NCI-H526 (cell line): Measurements from ENCODE around the gene FCGR2B.
"Not testable (repeated sequence)": the region's sequence is repeated elsewhere in the genome, so short reads cannot be mapped to it uniquely, and the experiment has no call there.

Experiments
- DNase-seq, 2 experiments: peaks; one replicate each; lab custom pipeline; 2025; lab: John Stamatoyannopoulos, UW

The FCGR2B gene

DNA sequence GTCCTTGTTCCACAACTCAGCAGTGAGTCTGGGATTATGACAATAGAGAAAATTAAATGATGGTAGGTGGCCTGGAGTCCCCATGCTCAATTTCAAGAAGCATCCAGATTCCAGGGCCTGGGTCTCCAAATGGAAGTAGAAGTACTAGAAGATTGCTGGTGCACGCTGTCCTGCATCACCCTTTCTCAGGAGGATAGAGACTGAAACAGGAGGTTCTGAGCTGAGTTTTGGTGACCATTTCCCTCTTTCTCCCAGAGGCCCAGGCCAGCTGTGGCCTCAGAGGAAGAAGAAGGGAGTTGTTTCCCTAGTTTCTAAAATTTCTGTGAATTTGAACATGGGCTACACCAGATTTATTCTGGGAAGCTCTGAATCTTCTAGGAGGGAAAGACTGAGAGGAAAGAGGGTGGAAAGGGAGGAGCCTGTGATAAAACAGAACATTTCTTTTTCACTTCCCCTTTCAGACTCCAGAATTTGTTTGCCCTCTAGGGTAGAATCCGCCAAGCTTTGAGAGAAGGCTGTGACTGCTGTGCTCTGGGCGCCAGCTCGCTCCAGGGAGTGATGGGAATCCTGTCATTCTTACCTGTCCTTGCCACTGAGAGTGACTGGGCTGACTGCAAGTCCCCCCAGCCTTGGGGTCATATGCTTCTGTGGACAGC, at the start of gene FCGR2B:
Gene FCGR2B (plus strand): TSS at position 460 of the 656 bp plus-strand sequence. CDS start 99 bp downstream, at position 559.
- not testable (repeated sequence) for DNase-seq

DNA sequence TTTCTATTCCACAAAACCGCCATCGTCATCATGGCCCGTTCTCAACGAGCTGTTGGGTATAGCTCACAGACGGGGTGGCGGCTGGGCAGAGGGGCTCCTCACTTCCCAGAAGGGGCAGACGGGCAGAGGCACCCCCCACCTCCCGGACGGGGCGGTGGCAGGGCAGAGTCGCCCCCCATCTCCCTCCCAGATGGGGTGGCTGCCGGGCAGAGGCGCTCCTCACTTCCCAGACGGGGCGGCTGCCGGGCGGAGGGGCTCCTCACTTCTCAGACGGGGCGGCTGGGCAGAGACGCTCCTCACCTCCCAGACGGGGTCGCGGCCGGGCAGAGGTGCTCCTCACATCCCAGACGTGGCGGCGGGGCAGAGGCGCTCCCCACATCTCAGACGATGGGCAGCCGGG, 46.5 kb upstream of the FCGR2B start:
- not testable (repeated sequence) for DNase-seq

DNA sequence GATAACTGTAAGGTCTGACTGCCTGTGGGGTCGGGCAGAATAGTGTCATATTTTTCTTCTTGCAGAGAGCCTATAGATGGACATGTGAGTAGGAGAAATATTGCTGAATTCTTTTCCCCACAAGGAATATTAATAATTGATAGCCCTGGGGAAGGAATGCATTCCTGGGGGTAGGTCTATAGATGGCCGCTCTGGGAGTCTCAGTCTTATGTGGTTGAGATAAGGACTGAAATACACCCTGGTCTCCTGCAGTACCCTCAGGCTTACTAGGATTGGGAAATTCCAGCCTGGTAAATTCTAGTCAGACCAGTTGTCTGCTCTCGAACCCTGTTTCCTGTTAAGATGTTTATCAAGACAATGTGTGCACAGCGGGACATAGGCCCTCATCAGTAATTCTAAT, 44.4 kb upstream of the FCGR2B start:
- not testable (repeated sequence) for DNase-seq

DNA sequence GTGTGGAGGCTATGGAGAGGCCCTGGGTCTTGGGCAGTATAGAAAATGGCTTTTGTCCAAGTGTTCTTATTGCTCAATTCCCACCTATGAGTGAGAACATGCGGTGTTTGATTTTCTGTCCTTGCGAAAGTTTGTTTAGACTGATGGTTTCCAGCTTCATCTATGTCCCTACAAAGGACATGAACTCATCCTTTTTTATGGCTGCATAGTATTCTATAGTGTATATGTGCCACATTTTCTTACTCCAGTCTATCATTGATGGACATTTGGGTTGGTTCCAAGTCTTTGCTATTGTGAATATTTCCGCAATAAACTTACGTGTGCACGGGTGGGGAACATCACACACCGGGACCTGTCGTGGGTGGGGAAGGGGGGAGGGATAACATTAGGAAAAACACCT, 42.5 kb upstream of the FCGR2B start:
- not testable (repeated sequence) for DNase-seq

DNA sequence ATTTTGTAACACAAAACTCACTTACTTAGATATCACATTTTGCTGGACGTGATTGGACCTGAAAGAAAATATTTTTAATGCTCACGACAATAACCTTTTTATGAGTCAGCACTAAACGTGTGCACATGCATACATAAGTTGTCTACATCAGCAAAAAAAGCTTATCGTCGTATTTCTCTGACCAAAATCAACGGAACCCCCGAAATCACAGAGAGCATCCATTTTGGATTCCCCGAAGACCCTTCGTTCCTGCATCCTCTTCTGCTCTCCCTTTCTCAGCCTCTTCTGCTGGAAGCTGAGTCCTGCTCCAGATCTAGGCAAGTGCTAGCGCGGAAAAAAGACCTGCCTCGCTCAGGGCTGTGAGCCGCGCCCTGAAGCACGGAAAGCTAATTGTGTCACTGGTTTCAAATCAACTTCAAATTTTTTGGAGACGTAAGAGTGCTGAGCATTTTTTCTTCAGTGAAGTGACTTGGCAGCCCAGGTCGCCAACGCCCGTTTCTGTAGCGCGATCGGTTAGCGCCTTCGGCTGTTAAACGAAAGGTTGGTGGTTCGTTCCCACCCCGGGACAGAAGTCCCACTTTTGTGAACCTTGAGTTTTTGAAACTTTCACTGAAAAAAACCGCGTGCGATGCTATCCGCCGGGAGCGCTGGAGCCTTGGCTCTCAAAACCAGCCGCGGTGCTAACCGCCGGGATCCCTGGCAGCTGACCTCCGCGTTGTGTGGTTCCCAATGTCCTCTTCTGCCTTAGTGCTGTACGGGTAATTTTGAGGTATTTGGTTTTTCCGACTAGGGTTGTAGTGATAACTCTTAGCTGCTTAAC, 41.6 kb upstream of the FCGR2B start:
- peak; percentile 44 to 63 for DNase-seq

DNA sequence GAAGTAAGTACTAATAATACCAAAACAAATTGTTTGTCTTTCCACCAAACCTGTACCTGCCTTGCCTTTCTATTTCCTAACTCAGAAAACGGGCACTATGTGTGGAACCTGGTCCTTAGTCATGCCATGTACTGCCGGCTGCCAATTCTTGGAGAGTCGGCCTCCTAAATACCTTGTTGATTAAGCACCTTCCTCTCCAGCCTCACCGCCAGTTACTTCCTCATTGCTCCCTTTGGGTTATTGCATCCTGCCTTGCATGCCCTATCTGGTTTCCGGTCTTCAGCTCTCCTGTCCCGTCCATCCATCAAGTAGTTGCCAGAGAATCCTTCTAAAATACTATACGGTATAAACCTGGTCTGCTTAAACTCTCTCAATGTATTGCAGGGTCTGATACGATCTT, 40.9 kb upstream of the FCGR2B start:
- not testable (repeated sequence) for DNase-seq

DNA sequence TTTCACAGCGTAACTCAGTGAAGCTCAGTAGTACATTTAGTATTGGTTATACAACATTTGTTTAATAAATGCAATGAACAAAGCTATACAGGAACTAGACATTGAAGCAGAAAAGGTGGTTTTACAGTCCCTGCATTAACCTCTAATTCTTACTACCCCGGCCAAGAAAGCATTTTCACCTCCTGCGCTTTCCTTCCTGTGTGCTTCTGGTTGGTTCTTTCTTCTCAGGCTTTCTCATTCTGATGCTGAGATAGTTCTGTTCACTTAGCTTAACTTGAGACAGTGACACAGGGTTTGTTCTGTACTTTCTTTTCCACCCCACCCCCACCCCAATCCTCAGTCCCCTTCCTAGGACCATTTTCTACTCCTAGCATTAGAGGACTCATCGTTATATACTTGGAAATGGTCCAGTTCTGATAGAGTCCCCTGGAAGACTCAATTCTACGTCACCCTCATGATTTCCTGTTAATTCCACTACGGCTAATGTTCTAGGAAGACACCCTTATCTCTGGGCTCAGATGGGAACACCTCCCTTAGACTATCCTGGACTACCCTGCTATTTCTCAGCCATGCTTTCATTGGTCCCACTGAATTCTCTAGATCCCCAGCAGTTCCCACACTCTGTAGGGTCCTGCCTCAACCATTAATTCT, 39.4 kb upstream of the FCGR2B start:
- not testable (repeated sequence) for DNase-seq

DNA sequence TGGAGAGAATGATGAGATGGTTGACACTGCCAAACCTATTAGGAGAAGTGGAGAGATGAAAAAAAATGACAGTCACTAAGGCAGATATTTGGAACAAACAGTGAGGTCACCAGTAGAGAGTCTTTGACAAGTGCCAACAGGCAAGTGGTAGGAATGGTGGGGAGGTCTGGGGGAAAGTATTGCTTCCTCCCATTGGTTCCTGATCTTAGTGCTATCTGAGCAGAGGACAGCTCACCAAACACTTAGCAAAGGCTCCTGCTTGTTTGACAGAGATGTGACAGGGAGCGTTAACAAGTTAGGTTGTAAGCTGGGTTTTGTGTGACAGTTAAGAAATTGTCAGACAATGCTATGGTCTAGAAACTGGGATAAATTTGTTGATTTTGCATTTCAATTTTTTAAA, 38.3 kb upstream of the FCGR2B start:
- not testable (repeated sequence) for DNase-seq

DNA sequence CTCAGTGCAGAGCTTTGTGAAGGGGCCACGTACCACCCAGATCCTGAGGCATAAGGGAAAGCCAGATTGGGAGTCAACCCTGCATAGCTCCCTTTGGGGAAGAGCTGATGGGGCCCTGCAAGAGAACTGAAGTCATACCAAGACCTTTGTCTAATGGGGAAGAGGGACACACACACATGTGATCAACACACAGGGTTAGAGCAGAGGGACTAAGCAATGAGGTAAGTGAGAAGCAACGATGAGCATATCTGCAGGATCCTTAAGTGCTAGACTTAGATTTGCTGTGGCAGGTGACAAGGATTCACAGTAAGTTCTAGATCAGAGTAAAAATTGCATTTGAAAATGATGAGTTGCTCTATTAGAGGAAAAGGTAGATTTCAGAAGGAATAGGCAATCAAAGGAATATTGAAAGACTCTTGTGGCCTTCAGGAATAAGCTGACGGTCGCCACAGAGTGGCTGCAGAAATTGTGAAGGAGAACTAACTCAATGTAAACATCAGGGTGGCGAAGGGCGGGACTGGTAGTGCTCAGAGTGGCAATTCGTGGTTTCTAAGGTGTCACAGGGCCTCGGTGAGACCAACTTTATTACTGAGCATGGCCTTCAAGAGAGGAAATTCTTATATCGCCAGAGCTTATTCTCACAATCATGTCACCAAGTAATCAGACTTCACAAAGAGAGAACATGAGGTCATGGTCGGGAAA, 36.3 kb upstream of the FCGR2B start:
- DNase-seq: not testable (repeated sequence)

DNA sequence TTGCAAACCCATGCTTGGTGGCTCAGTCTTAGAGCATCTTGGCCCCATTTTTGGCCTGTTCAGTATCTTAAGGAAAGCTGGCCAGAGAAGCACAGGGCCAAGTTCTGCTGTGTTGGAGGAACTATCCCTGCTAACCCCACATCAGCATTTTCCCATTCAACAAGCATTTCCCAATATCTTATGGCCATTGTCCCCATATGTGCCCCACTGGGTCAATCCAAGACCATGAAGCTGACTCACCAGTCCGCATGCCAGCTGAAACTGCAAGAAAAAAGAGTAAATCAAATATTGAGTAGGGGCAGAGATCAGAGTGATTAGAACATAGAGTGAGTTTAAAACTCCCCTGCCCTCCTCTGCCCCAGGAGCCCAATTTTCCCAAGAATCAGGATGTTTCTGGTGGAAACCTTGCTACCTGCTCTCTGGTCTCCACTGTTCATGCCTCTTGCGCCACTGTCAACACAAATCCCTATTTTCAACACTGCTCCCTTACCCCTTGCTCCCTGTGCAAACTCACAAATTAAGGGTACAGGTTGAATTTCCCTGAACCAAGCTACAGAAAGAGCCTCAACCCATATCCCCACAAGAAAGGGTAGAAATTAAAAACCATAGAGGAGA, 32.7 kb upstream of the FCGR2B start:
- not testable (repeated sequence) for DNase-seq

DNA sequence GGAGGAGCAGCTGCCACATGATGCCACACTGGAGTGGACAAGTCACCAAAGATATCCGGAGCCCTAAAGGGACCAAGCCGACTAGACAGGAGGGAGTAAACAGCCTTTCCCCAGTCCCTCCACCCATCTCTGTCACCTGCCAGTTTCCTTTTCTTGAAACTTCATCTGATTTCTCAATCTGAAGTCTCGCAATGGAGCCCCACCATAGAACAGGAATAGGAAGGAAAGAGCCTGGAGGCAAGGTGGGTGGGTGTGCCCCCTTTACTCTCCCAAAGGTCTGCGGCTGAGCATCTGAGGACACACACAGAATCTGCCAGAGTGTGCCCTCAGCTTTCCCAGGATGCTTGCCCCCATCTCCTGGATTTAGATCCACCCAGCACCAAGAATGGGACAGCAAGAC, 31.9 kb upstream of the FCGR2B start, which contains the start of gene FCGR3B:
Gene FCGR3B (minus strand): TSS at position 101 of the 400 bp plus-strand sequence. CDS start 82 bp downstream, at position 19.
- no peak for DNase-seq

DNA sequence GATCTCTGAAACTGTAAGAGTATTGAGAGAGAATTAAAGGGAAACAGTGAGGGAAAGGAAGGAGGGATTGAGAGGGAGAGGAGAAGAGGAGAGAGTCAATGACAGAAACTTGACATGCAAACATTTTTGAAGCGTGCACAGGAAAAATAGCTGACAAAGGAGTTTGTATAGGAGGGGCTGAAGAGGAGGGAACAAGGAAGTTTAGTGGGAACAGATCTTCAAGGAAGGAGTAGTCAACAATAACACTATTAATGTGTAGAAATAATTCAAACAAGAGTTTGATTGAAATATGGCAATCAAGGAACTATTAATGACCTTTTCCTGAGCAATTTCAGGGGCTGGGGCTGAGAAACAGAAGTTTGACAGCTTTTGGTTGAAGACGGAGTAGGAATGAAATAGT, 27.9 kb upstream of the FCGR2B start:
- not testable (repeated sequence) for DNase-seq

DNA sequence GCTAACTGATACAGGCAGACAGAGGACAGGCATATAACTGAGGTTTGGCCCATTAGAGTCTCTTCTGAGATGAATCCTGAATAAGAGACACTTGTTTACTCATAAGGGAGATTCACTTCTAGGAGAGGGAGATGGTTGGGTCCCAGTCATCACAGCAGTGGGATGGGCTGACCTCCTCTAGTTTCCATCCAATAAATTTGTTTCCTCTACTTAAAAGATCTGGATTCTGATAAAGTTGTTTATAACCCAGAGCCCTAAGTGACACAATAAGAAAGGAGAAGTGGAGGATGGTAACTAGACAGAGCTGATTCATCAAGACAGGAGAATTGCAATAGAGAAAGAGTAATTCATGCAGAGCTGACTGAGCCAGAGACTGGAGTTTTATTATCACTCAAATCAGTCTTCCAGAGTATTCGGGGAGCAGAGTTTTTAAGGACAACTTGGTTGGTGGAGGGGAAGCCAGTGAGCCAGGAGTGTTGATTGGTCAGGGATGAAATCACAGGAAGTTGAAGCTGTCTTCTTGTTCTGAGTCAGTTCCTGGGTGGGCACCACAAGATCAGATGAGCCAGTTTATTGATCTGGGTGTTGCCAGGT, 26.7 kb upstream of the FCGR2B start:
- not testable (repeated sequence) for DNase-seq

DNA sequence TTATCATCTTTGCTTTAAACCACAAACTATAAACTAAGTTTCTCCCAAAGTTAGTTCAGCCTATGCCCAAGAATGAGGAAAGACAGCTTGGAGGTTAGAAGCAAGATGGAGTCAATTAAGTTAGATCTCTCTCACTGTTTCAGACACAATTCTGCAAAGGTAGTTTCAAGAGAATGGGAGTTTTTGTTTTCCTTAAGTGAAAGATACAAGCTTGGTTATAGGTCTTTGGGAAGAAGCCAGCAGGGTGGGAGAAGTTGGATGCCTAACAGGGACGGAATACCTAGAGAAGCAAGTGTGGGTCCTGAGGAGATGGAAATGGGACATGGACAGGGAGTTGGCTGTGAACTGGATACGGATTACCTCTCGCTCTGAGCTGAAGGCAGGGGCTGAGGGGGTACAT, 26.0 kb upstream of the FCGR2B start:
- DNase-seq: not testable (repeated sequence)

DNA sequence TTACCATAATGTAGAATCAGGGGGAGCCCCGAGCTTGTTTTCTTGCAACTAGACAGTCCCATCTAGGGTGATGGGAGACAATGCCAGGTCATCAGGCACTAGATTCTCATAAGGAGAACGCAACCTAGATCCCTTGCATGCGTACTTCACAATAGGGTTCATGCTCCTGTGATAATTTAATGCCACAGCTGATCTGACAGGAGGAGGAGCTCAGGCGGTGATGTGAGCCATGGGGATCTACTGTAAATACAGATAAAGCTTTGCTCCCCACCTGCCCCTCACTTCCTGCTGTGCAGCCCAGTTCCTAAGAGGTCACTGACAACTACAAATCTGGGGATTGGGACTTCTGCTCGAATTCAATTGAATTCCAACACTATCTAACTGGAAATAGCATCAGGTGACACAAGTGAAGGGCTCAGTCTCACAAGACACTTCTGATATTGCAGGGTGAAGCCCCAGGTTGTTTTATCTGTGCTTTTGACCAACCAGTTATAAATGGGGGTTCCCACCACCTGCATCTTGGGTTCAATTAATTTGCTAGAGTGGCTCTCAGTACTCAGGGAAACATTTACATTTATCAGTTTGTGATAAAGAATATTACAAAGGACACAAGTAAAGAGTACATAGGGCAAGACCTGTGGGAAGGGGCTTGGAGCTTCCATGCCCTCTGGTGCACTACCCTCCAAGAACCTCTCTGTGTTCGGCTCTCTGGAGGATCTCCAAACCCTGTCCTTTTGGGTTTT, 24.5 kb upstream of the FCGR2B start:
- not testable (repeated sequence) for DNase-seq

DNA sequence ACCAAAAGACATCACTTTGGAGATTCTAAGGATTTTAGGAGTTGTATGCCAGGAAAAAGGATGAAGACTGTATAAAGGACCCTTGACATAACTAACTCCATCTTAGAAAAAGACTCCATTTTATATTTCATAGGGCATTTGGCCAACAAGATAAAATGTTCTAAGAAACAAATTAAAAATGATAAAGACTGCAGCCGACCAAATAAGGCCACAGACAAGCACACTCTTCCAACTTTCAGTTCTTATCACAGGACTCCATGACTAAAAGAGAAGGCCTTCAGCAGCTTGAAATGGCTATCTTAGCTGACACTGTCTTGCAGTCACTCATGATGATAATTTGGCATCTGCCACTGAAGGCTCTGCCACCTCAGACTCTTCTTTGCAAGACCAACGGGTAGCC, 23.7 kb upstream of the FCGR2B start:
- not testable (repeated sequence) for DNase-seq

DNA sequence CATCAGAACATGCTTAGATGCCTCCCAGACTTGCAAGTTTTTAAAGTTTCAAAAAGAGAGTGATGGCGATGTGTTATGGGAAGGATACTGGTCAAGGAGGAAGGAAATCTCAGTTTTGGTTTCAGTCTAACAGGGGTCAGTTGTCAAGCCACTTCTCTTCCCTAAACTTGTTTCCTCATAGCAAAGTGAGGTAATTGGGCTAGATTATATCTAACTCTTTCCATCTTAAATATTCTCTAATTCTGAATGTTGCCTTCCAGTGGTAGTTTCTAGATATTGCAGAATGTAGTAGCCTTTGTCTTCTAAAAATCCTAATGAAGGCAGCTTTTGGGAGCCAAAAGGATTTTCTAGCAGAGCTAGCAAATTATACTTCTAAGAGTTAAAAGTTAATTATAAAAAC, 20.2 kb upstream of the FCGR2B start:
- DNase-seq: not testable (repeated sequence)

DNA sequence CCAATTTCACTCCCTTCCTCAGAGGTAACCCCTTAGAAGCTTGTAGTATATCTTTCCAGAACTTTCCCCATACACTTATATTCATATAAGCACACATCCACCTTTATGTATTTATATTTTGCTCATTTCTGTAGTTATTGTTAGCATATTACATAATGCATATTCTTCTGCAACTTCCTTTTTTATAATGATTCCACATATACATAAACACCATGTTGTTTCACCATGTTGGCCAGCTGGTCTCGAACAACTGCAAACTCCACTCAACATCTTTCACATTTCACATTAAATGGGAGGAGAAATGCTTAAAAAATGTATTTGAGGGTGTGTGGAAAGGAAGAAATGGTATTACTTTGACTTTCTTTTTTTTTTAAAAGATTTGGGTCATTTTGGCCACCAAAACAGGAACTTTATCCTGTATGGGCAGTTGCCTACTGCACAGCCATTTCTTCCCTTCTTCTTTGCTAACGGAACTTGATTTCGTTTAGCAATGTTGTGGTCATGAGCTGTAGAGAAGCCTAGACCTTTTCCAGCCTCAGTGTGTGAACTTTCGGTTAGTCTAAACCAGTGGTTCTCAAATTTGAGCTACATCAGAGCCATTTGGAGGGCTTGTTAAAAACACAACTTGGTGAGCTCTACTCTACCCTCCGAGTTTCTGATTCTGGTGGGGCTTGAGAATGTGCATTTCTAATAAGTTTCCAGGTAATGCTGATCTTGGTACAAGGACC, 19.3 kb upstream of the FCGR2B start:
- DNase-seq: not testable (repeated sequence)

DNA sequence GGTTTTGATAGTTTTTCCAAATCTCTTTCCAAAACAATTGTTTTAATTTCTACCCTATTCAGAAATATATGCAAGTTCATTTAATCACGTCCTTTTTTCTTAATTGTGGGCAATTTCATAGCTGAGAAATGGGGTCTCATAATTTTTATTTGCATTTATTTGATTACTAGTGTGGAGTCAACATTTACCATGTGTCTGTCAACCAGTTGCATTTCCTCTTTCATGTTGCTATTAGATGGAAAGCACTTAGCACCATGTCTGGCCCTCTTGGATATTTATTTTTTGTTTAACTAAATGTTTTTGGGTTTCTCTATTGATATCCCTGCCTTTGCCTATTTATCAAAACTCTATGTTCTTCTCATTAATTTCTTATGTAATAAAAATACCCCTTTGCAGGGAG, 18.1 kb upstream of the FCGR2B start:
- DNase-seq: not testable (repeated sequence)
